HG02870 (cell line): ENCODE measurements around the gene JMJD1C.
A peak's percentile ranks its signal among the peaks of the same experiment; 100 is the strongest.
"Not testable (repeated sequence)": the region's sequence is repeated elsewhere in the genome, so short reads cannot be mapped to it uniquely, and the experiment has no call there.

Experiments
- ATAC-seq: cut with Tn5 transposase; IDR thresholded peaks from one replicate; pipeline ENCODE4 v1.9.1; 2021; ENCODE audit warnings: mild to moderate bottlenecking, moderate library complexity; ENCODE audit not compliant: unreplicated experiment

Gene JMJD1C

GRCh38 chr10:63304146-63304545 is 161.6 kb downstream of the JMJD1C start:
- ATAC-seq, result no peak

GRCh38 chr10:63300801-63301200 is 165.0 kb downstream of the JMJD1C start:
- no peak for ATAC-seq

DNA sequence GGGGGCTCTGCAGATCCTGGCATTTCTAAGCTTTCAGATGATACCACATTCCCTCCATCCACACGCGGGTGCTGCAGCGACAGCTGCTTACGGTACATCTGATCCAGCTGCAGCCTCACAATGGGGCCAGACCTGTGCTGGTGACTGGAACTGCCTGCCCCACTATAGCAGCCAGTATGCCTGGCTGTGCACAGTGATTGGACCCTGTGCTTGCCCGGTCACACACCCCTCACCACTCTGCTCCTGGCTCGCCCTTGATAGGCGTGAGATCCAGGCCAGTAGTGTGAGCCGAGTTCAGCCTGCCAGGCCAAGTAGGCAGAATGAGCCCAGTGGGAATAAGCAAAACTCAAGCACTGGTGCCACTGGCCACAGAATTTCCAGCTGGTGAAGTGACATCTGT is 167.8 kb downstream of the JMJD1C start:
- ATAC-seq, result no peak

GRCh38 chr10:63294781-63295180 is 171.0 kb downstream of the JMJD1C start:
- no peak for ATAC-seq

- ATAC-seq, result not testable (repeated sequence)
Measured at GRCh38 chr10:63292847-63293246, 172.9 kb downstream of the JMJD1C start.

GRCh38 chr10:63288170-63288569 is 177.6 kb downstream of the JMJD1C start:
- no peak for ATAC-seq

DNA sequence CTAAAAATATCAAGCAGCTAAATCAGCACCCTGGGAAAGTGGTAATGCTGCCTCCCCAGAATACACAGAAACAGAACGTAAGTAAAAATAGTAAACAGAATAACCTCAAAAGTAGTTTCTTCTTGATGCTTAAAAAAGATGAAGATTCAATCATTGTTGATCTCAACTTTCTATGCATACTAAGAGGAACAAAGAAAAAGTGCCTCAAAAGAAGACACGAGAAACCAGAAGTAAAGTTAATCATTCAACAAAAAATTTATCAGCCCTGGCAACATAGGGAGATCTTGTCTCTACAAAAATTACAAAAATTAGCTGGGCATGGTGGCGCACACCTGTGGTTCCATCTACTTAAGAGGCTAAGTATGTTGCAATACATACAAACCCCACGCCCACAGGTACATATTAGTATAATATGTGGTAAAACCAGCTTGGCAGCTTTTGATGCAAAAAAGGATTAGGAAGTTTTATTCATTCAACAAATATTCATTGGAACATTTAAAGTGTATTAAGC is 179.0 kb downstream of the JMJD1C start:
- peak; percentile 63 for ATAC-seq

- peak; percentile 48 for ATAC-seq
Measured at GRCh38 chr10:63286340-63286739, 179.4 kb downstream of the JMJD1C start.

DNA sequence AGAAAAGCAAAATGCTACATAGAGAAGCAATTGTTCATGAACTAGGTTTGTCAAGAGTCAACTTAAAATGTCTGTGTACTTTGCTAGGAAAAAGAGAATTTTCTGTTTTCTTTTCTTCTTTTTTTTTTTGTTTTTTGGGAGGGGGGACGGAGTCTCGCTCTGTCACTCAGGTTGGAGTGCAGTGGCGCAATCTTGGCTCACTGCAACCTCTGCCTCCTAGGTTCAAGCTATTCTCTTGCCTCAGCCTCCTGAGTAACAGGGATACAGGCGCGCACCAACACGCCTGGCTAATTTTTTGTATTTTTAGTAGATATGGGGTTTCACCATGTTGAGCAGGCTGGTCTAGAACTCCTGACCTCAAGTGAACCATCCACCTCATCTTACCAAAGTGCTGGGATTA is 181.9 kb downstream of the JMJD1C start:
- not testable (repeated sequence) for ATAC-seq

DNA sequence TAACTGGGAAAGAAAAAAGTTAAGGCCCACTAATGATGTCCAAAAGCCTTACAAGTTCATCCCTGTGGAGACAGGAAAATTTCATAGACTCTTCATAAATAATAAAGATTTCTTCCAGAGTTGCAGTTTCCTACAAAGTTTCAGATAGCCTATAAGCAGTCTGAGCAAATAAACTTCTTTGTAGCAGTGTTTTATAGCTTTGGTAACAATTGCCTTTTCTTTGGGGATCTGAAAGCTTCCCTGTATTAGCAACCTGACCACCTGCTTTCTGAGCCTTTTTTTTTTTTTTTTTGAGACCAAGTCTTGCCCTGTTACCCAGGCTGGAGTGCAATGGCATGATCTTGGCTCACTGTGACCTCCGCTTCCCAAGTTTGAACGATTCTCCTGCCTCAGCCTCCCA is 182.7 kb downstream of the JMJD1C start:
- ATAC-seq, result no peak

DNA sequence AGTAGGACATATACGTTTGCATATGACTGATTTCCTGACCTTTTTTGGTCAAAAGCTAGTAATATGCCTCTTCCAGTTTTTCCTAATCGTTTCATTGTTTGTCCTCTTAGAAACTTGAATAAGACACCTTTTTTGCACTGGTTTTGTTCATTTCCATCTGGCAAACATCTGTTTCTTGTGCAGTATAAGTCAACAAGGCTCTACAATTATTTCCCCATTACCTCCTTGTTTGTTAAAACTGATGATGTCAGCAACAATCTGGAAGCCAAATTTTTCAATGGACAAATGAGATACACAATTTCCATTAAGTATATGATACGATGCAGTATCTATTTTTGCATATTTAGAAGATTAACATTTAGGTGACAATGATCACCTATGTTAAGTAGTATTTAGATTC is 183.8 kb downstream of the JMJD1C start:
- no peak for ATAC-seq

DNA sequence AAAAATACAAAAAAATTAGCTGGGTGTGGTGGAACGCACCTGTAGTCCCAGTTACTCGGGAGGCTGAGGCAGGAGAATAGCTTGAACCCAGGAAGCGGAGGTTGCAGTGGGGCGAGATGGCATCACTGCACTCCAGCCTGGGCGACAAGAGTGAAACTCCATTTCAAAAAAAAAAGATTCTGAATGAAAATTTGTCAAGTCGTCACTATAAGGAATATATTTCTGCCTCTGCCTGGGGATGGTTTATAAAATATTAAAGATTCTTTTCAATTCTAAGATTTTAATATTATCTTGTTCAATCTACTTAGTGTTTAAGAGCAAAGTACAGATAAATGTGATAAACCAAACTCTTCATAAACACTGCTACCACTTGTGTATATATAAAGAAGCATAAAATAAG is 185.4 kb downstream of the JMJD1C start:
- no peak for ATAC-seq

DNA sequence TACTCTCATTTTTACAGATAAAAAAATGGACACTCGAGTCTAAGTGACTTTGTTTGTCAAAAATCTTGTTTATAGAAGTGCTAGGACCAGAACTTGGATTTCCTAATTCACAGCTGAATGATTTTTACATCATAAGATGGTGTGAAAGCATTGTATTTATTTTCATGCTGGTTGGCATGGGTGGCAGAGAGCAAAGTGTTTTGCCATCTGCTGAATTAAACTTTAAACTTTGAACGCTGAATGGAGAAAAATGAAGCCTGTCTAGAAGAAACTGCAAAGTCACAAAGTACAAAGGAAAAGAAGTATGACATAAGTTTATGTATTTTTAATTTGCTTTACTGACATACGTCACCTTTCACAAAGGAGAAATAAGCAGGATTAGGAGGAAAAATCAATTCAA is 190.7 kb downstream of the JMJD1C start:
- ATAC-seq, result no peak

DNA sequence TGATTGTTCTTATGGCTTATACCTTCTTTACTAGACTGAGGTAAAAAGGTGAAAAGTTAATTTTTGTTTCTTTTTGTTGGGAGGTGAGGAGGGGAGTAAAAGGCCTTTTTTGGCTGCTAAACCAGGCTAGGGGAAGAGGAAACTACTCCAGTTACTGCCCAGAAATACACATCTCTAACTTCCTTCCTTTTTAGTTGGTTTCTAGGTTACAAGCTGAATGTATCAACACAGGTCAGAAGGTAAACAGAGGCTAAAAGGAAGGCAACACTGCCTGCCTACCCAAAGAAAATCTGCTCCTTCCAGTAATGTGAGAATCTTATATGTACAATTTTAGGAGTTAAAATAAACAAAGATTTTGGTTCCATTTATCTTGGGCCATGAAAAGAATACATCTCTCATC is 192.2 kb downstream of the JMJD1C start:
- no peak for ATAC-seq

DNA sequence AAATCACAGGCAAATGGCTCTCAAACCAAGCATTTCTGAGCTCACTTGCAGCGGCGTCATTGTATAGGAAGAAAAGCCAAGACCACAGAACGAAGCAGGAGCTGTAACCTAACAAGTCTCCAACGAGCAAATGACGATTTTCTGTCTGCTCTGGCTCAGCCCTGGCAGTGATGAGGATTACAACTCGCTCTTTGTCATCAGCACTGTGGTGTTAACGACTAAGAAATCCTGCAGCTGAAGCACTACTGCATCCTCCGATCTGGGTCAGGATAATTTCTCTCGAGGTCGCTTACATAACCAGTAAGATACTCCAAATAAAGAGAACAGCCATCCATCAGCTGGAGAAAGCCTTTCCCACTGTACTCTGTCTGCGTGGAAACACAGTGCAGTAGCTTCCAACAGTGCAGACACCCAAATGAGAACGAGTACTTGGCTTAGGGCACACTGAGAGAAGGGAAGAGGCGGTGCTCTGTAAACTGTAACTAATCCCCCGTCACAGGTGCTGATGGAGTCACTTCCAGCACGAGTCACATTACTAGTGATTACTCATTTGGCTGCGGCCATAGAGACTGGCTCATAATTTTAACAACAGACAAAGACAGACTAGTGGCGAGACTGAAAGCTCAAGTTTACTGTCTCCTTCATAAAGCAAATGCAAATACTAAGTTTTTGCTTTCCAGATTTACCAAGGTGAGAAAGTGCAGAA is 196.8 kb downstream of the JMJD1C start:
- peak; percentile 97 for ATAC-seq

GRCh38 chr10:63268149-63268797 is 197.5 kb downstream of the JMJD1C start:
- no peak for ATAC-seq

GRCh38 chr10:63267414-63268148 is 198.2 kb downstream of the JMJD1C start:
- peak; percentile 21 for ATAC-seq

DNA sequence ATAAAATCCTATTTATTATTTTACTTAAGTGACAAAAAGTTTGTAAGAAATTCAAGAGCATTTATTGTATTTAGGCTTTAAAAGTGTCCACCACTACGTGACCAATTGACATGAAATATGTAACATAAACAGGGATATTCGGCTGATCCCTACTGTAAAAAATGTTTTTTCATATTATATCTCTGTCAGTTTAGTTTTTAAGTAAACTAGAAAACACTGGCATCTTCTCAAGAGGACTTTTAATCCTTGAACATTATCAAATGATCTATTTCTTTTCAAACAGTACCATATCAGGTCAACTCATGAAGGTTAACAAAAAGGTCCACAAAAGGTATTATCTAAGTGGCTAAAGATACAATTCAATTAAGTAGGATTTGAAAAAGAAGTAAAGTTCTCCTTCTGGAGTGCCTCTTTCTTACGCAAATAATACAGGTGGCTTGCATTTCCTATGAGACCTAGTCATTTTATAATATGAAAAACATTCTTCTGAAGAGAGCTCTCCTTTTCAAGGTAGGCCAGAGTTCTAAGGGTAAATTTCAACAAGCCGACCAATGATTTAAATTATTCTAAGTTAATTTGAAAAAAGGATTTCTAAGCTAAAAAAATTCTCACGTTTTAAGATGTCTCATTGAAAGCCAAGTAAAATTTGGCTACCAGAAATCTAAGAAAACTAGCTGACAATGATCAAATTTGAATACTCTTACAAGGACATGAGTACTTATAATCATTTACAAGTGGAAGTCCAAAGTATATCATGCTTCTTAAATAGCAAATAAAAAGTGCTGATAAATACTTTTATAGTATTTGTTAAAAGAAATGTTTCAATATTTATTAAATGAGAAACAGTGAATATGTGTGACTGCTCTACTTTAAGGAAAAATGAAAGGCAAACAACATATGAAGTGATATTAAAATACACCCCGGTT is 199.1 kb downstream of the JMJD1C start:
- ATAC-seq, result no peak

- no peak for ATAC-seq
Measured at GRCh38 chr10:63265683-63266235, 200.0 kb downstream of the JMJD1C start.

GRCh38 chr10:63265222-63265617 is 200.6 kb downstream of the JMJD1C start:
- no peak for ATAC-seq
